H9 (cell line): ENCODE measurements around the gene MAP2K7. TPM values are rescaled to one million over a fixed set of nuclear protein-coding genes. Genes with fewer than 3 reads are reported as not detected.
A peak's percentile ranks its signal among the peaks of the same experiment; 100 is the strongest.

Experiments
- DNase-seq: peaks from one replicate; pipeline ENCODE4 v3.0.0-alpha.2; 2017
- H2AFZ ChIP-seq: one replicate; pipeline ENCODE4 v1.6.1; 2013; ENCODE audit warnings: mild to moderate bottlenecking, low read length, control low read depth, moderate library complexity
- H2AK5ac ChIP-seq: 2 replicates; pipeline ENCODE4 v1.6.1; 2013; ENCODE audit warnings: low read length, control low read depth, mixed read lengths; ENCODE audit not compliant: insufficient read length
- H2BK120ac ChIP-seq: one replicate; pipeline ENCODE4 v1.6.1; 2013; ENCODE audit warnings: low read depth, mild to moderate bottlenecking, low read length, control low read depth, inconsistent platforms; ENCODE audit not compliant: poor library complexity, severe bottlenecking
- H2BK12ac ChIP-seq: 2 replicates; pipeline ENCODE4 v1.6.1; 2013; ENCODE audit warnings: low read length, control low read depth, mixed read lengths, low read depth; ENCODE audit not compliant: insufficient read length
- H2BK15ac ChIP-seq: 2 replicates; pipeline ENCODE4 v1.6.1; 2013; ENCODE audit warnings: low read depth, low read length, control low read depth
- H2BK20ac ChIP-seq: one replicate; pipeline ENCODE4 v1.6.1; 2013; ENCODE audit warnings: low read depth, mild to moderate bottlenecking, low read length, control low read depth, inconsistent platforms; ENCODE audit not compliant: poor library complexity, severe bottlenecking
- H2BK5ac ChIP-seq: 2 replicates; pipeline ENCODE4 v1.6.1; 2013; ENCODE audit warnings: low read length, control low read depth, mixed read lengths; ENCODE audit not compliant: insufficient read length
- H3K14ac ChIP-seq: 2 replicates; pipeline ENCODE4 v1.6.1; 2013; ENCODE audit warnings: low read length, control low read depth; ENCODE audit not compliant: insufficient read depth
- H3K18ac ChIP-seq: 2 replicates; pipeline ENCODE4 v1.6.1; 2013; ENCODE audit warnings: low read depth, mild to moderate bottlenecking, mixed read lengths, low read length, control low read depth; ENCODE audit not compliant: insufficient read length
- H3K23ac ChIP-seq: 2 replicates; pipeline ENCODE4 v1.6.1; 2013; ENCODE audit warnings: low read length, control low read depth, mixed read lengths, low read depth; ENCODE audit not compliant: insufficient read length
- H3K23me2 ChIP-seq: 2 replicates; pipeline ENCODE4 v1.6.1; 2013; ENCODE audit warnings: low read depth, mild to moderate bottlenecking, mixed read lengths, low read length, control low read depth; ENCODE audit not compliant: insufficient read length, poor library complexity, severe bottlenecking
- H3K27ac ChIP-seq: 2 replicates; pipeline ENCODE4 v1.5.1; 2013; ENCODE audit warnings: low read length, control low read depth, mixed read lengths, low read depth; ENCODE audit not compliant: insufficient read length
- H3K27me3 ChIP-seq: 2 replicates; pipeline ENCODE4 v1.6.1; 2013; ENCODE audit warnings: low read length, control low read depth, inconsistent platforms; ENCODE audit not compliant: insufficient read depth
- H3K4ac ChIP-seq: 2 replicates; pipeline ENCODE4 v1.6.1; 2013; ENCODE audit warnings: low read depth, mild to moderate bottlenecking, control low read depth, inconsistent platforms, low read length, moderate library complexity
- H3K4me1 ChIP-seq: 2 replicates; pipeline ENCODE4 v1.6.1; 2013; ENCODE audit warnings: low read length, control low read depth, inconsistent platforms; ENCODE audit not compliant: insufficient read depth
- H3K4me2 ChIP-seq: 2 replicates; pipeline ENCODE4 v1.6.1; 2013; ENCODE audit warnings: low read length, control low read depth, mixed read lengths; ENCODE audit not compliant: insufficient read length, insufficient read depth
- H3K56ac ChIP-seq: 2 replicates; pipeline ENCODE4 v1.6.1; 2013; ENCODE audit warnings: low read depth, mild to moderate bottlenecking, mixed read lengths, low read length, control low read depth; ENCODE audit not compliant: insufficient read length
- H3K79me1 ChIP-seq: 2 replicates; pipeline ENCODE4 v1.6.1; 2013; ENCODE audit warnings: low read depth, mild to moderate bottlenecking, moderate library complexity, low read length, control low read depth, inconsistent platforms; ENCODE audit not compliant: insufficient read depth, poor library complexity, severe bottlenecking
- H3K79me2 ChIP-seq: 2 replicates; pipeline ENCODE4 v1.6.1; 2013; ENCODE audit warnings: low read length, control low read depth, inconsistent platforms; ENCODE audit not compliant: insufficient read depth
- H3K9ac ChIP-seq: 2 replicates; pipeline ENCODE4 v1.6.1; 2013; ENCODE audit warnings: low read length, control low read depth, mixed read lengths; ENCODE audit not compliant: insufficient read length; ENCODE audit errors: extremely low read depth
- H3K9me3 ChIP-seq: one replicate; pipeline ENCODE4 v1.6.1; 2013; ENCODE audit warnings: low read depth, low read length, inconsistent platforms; ENCODE audit not compliant: control insufficient read depth
- H3T11ph ChIP-seq: one replicate; pipeline ENCODE4 v1.6.1; 2013; ENCODE audit warnings: mild to moderate bottlenecking, low read length, control low read depth, inconsistent platforms
- H4K20me1 ChIP-seq: one replicate; pipeline ENCODE4 v1.6.1; 2013; ENCODE audit not compliant: control insufficient read depth, insufficient read length, insufficient read depth
- H4K5ac ChIP-seq: 2 replicates; pipeline ENCODE4 v1.6.1; 2013; ENCODE audit warnings: low read depth, mild to moderate bottlenecking, mixed read lengths, low read length, control low read depth; ENCODE audit not compliant: insufficient read length
- H4K8ac ChIP-seq: replicated peaks from 2 replicates; pipeline ENCODE4 v1.6.1; 2013; ENCODE audit warnings: low read length, control low read depth, mixed read lengths, low read depth; ENCODE audit not compliant: insufficient read length
- H4K91ac ChIP-seq: 2 replicates; pipeline ENCODE4 v1.6.1; 2013; ENCODE audit warnings: low read depth, mild to moderate bottlenecking, moderate library complexity, mixed read lengths, low read length, control low read depth; ENCODE audit not compliant: insufficient read length
- H3K27ac Mint-ChIP-seq, 3 experiments: 2 replicates in 2 of 3; 3 replicates in 1 of 3; pipeline ENCODE4 v1.8.0; 2020 to 2021; ENCODE audit warnings: mixed read lengths in 3 of 3, mild to moderate bottlenecking in 1 of 3, moderate library complexity in 1 of 3
- H3K27me3 Mint-ChIP-seq: 2 replicates; pipeline ENCODE4 v1.8.0; 2021; ENCODE audit warnings: low read depth, mild to moderate bottlenecking, moderate library complexity, mixed read lengths
- H3K36me3 Mint-ChIP-seq, 3 experiments: 2 replicates in 2 of 3; 3 replicates in 1 of 3; pipeline ENCODE4 v1.8.0; 2020 to 2021; ENCODE audit warnings: low read depth in 3 of 3, mixed read lengths in 3 of 3; ENCODE audit not compliant: insufficient read depth in 1 of 3
- H3K4me1 Mint-ChIP-seq, 2 experiments: 2 replicates each; pipeline ENCODE4 v1.8.0; 2020; ENCODE audit warnings: mixed read lengths in 2 of 2
- H3K4me3 Mint-ChIP-seq, 2 experiments: 2 replicates in 1 of 2; 3 replicates in 1 of 2; pipeline ENCODE4 v1.8.0; 2020 to 2021; ENCODE audit warnings: mild to moderate bottlenecking in 2 of 2, mixed read lengths in 2 of 2, moderate library complexity in 1 of 2
- H3K9me3 Mint-ChIP-seq, 2 experiments: 2 replicates in 1 of 2; 3 replicates in 1 of 2; pipeline ENCODE4 v1.8.0; 2020; ENCODE audit warnings: mild to moderate bottlenecking in 2 of 2, mixed read lengths in 2 of 2, moderate library complexity in 1 of 2
- WGBS: extraction: QIAGEN DNeasy Blood & Tissue Kit; methylation state at CpG from one replicate; pipeline ENCODE4 v1.1.7; 2013; ENCODE audit warnings: missing lambda C conversion rate, low lambda C conversion rate, mixed read lengths; ENCODE audit not compliant: insufficient read length; ENCODE audit errors: extremely low coverage; 5-methylcytosine and 5-hydroxymethylcytosine counted together
- total RNA-seq: library from RNA; stranded (reverse); gene quantifications from 2 replicates; pipeline ENCODE4 v1.2.1, GENCODE V29; 2021
- TF ChIP-seq, protein P1 (sequence below): fragments of 200-600 bp; sonication (generic); conservative IDR thresholded peaks from 3 replicates; pipeline ENCODE4 v1.8.0; 2021; ENCODE audit warnings: antibody characterized with exemption, mild to moderate bottlenecking

MAP2K7 gene
- total RNA-seq, 1 experiment from 2014 or later, result 48.1 TPM

DNA sequence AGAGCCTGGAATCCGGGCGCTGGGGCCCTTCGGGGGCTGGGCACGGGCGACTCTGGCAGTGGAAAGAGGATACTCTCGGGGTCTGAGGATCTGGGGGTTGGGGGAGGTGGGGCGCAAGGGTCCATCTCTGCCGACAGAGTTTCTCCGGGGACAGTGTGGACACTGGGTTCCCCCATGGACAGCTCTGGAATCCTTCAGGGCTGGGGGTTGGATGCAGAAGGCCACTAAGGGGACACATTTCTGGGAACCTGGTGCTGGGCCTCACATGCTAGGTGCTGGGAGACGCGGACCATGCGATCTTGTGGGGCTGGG, 13.2 kb downstream of the MAP2K7 start:
- Histone ChIP-seq H2AFZ (no peak overlapping the region), H4K20me1 (no peaks in the 10 kb centered on the region), H3K9ac (no peak overlapping the region), H4K5ac (no peak overlapping the region), H3K4ac (no peak overlapping the region), H4K91ac (no peak overlapping the region), H3K79me1 (no peaks in the 10 kb centered on the region), H2BK5ac (no peak overlapping the region), H3K27ac (no peak overlapping the region), H4K8ac (no peak overlapping the region), H3K4me1 (no peaks in the 10 kb centered on the region), H3K9me3 (no peaks in the 10 kb centered on the region), H3K23me2 (peaks cover 17% of the 10 kb centered on the region), H3K18ac (no peak overlapping the region), H3K14ac (no peak overlapping the region), H3K56ac (no peak overlapping the region), H2BK20ac (no peak overlapping the region), H2AK5ac (no peak overlapping the region), H2BK120ac (no peak overlapping the region), H3K23ac (no peak overlapping the region), H3T11ph (no peak overlapping the region), H3K79me2 (no peaks in the 10 kb centered on the region), H3K4me2 (peak overlapping the region; percentile 74), H3K27me3 (peaks cover 16% of the 10 kb centered on the region; the same call in 1 of the 2 replicates), H2BK12ac (no peak overlapping the region), H2BK15ac (no peak overlapping the region)
- H3K27me3 Mint-ChIP-seq, result peaks cover 57% of the 10 kb centered on the region
- H3K9me3 Mint-ChIP-seq, result no peaks in the 10 kb centered on the region; a peak in 1 of 5 replicates
- no peak for DNase-seq
- H3K4me1 Mint-ChIP-seq, result peaks cover 20 to 27% of the 10 kb centered on the region in 2 experiments
- TF ChIP-seq, protein P1, sequence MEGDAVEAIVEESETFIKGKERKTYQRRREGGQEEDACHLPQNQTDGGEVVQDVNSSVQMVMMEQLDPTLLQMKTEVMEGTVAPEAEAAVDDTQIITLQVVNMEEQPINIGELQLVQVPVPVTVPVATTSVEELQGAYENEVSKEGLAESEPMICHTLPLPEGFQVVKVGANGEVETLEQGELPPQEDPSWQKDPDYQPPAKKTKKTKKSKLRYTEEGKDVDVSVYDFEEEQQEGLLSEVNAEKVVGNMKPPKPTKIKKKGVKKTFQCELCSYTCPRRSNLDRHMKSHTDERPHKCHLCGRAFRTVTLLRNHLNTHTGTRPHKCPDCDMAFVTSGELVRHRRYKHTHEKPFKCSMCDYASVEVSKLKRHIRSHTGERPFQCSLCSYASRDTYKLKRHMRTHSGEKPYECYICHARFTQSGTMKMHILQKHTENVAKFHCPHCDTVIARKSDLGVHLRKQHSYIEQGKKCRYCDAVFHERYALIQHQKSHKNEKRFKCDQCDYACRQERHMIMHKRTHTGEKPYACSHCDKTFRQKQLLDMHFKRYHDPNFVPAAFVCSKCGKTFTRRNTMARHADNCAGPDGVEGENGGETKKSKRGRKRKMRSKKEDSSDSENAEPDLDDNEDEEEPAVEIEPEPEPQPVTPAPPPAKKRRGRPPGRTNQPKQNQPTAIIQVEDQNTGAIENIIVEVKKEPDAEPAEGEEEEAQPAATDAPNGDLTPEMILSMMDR, result no peak
- H3K27ac Mint-ChIP-seq, result no peak overlapping the region
- WGBS, result no CpG with 5 or more reads among the region's 12 CpGs
- peaks cover 10 to 12% (median 11%) of the 10 kb centered on the region in 3 experiments; a peak in 6 of 7 replicates for H3K36me3 Mint-ChIP-seq
- H3K4me3 Mint-ChIP-seq, result peak overlapping the region; percentile 67 to 91
